Muscle of leg (tissue), 16 donors: ENCODE results near the gene HAPLN3. TPM values are rescaled to one million over a fixed set of nuclear protein-coding genes. Genes with fewer than 3 reads are reported as not detected.
"Not testable (repeated sequence)": the region's sequence is repeated elsewhere in the genome, so short reads cannot be mapped to it uniquely, and the experiment has no call there.

Source experiments
- DNase-seq: peaks from one replicate; pipeline ENCODE4 v3.0.0; 2013
- H3K27ac ChIP-seq: one replicate; pipeline ENCODE4 v1.5.1; 2013; ENCODE audit warnings: mild to moderate bottlenecking, low read length, control low read depth
- H3K27me3 ChIP-seq: one replicate; pipeline ENCODE4 v1.6.1; 2013; ENCODE audit warnings: low read length; ENCODE audit not compliant: control insufficient read depth, insufficient read depth
- H3K36me3 ChIP-seq: one replicate; pipeline ENCODE4 v1.6.1; 2013; ENCODE audit warnings: low read length; ENCODE audit not compliant: control insufficient read depth, insufficient read depth
- H3K4me1 ChIP-seq: one replicate; pipeline ENCODE4 v1.6.1; 2013; ENCODE audit warnings: low read length; ENCODE audit not compliant: control insufficient read depth, insufficient read depth
- H3K4me3 ChIP-seq: one replicate; pipeline ENCODE4 v1.5.1; 2013; ENCODE audit warnings: low read length, control low read depth
- H3K9me3 ChIP-seq: replicated peaks from 2 replicates; pipeline ENCODE4 v1.6.1; 2013; ENCODE audit warnings: low read depth, low read length; ENCODE audit not compliant: control insufficient read depth
- WGBS: methylation state at CpG from one replicate; pipeline ENCODE4 v1.1.5; 2013; ENCODE audit warnings: missing lambda C conversion rate; ENCODE audit not compliant: insufficient coverage; 5-methylcytosine and 5-hydroxymethylcytosine counted together
- long read RNA-seq, 11 donors: transcript quantifications; one replicate each; lab custom pipeline, GENCODE V29; 2026
- polyA plus RNA-seq, 8 donors: library from polyadenylated mRNA; unstranded; fragments of 120-200 nt; gene quantifications; one replicate each; pipeline versions ENCODE4 v1.2.1 to v1.2.3, GENCODE V29; 2013; ENCODE audit warnings: inconsistent platforms in 1 of 8, low replicate concordance in 1 of 8; ENCODE audit not compliant: insufficient read length in 8 of 8, insufficient read depth in 1 of 8
- total RNA-seq: library from RNA; stranded (reverse); fragments of 120-200 nt; gene quantifications from one replicate; pipeline ENCODE4 v1.2.4, GENCODE V29; 2013

The HAPLN3 gene
- total RNA-seq: 11.9 TPM
- polyA plus RNA-seq: 10 to 100 TPM in 4 of 8 donors, 1 to 10 TPM in 4; 6.2 to 23.5 (median 9.4) TPM
- long read RNA-seq, donor 1, partial matches to known transcripts: 0 of 1 reads
- long read RNA-seq, donor 1, other reads (novel, unspliced or antisense): 0 of 1 reads
- long read RNA-seq, donor 2: 0 reads
- long read RNA-seq, donor 3, partial matches to known transcripts: 0 of 1 reads
- long read RNA-seq, donor 3, other reads (novel, unspliced or antisense): 0 of 1 reads
- long read RNA-seq, donor 4: 0 reads
- long read RNA-seq, donor 5, transcript HAPLN3-201 (5 exons, 1,980 nt): major isoform, 5 of 5 reads
- long read RNA-seq, donor 5, partial matches to known transcripts: 0 of 5 reads
- long read RNA-seq, donor 5, other reads (novel, unspliced or antisense): 0 of 5 reads
- long read RNA-seq, donor 6: 0 reads
- long read RNA-seq, donor 7, partial matches to known transcripts: 0 of 2 reads
- long read RNA-seq, donor 7, other reads (novel, unspliced or antisense): 0 of 2 reads
- long read RNA-seq, donor 8, partial matches to known transcripts: 0 of 1 reads
- long read RNA-seq, donor 8, other reads (novel, unspliced or antisense): 0 of 1 reads
- long read RNA-seq, donor 9, partial matches to known transcripts: 0 of 1 reads
- long read RNA-seq, donor 9, other reads (novel, unspliced or antisense): 0 of 1 reads
- long read RNA-seq, donor 10, partial matches to known transcripts: 0 of 1 reads
- long read RNA-seq, donor 10, other reads (novel, unspliced or antisense): 0 of 1 reads
- long read RNA-seq, donor 11, partial matches to known transcripts: 0 of 2 reads
- long read RNA-seq, donor 11, other reads (novel, unspliced or antisense): 0 of 2 reads

DNA sequence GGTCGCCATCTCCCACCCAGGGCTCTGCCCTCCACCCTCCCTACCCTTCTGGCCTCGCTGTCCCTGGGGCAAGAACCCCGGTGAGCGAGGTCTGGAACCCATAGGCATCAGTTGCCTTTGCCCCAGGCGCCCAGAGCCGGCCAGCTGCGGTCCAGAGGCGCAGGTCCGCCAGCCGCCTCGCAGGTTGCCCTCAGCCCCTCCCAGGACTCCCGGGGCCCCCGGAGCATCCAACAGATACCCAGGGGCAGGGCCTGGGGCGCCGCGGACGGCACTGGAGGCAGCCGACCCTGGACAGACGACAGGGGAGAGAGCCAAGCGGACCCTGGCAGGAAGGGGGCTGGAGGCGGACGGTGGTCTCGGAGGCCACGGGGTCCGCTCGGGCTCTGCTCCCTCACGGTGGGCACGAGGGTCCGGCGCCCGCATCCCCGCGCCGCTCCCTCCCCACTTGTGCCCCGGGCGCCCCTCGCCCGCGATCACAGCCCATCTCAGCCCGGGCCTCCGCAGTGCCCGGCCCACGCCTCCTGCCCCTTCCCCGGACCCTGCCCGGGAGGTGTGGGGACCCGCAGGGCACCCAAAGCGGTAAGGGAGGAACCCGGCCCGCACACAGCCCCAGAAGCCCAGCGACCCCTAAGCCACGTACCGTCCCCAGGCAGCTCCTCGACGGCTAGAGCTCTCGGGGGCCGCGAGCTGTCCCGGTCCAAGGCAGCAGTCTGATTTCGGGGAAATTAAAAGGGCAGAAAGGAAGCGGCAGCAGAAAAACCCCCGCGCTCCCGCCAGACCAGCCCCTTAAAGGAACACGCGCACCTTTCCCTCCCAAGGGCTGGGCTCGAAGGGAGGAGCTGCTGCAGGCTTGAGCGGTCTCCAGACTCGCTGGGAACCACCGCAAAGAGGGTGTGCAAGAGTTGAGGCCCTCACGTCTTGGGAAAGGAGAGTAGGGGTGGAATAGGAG lies at the start of gene HAPLN3:
TSS of gene HAPLN3 (minus strand) at position 726 of the 949 bp plus-strand sequence. CDS start 8,246 bp downstream, outside the sequence.
- 1% methylated on average over 65 of the region's 70 CpGs for WGBS
- Histone ChIP-seq H3K9me3 (no peaks in the 10 kb centered on the region), H3K27ac (no peak within 1 kb of the TSS), H3K4me1 (peaks cover 48% of the 10 kb centered on the region), H3K4me3 (peak within 1 kb of the TSS; percentile 46), H3K36me3 (peaks cover 10% of the 10 kb centered on the region), H3K27me3 (peaks cover 29% of the 10 kb centered on the region)
- DNase-seq: peak; percentile 55

DNA sequence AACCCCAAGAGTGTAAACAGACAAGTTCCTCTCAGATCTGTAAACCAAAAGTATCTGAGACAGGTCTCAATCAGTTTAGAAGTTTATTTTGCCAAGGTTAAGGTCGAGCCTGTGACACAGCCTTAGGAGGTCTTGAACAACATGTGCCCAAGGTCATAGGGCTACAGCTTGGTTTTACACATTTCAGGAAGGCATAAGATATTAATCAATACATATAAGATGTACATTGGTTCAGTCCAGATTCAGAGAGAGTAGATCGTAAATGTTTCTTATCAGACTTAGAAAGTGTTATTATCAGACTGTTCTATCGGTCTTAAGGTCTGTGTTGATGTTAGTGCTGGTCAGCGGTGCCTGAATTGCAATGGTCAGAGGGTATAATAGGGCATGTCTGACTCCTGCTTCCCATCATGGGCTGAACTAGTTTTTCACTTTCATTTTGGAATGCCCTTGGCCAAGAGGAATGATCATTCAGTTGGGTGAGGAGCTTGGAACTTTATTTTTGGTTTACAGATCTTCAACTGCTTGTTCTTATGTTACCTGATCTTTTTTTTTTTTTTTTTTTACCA lies 44.8 kb upstream of the HAPLN3 start:
- no peaks in the 10 kb centered on the region for H3K4me1 ChIP-seq
- DNase-seq: no peak
- 80% methylated on average over 2 of the region's 4 CpGs for WGBS
- H3K27ac ChIP-seq: no peak overlapping the region
- H3K27me3 ChIP-seq: no peaks in the 10 kb centered on the region
- H3K36me3 ChIP-seq: no peaks in the 10 kb centered on the region
- no peak overlapping the region for H3K4me3 ChIP-seq
- no peaks in the 10 kb centered on the region for H3K9me3 ChIP-seq

DNA sequence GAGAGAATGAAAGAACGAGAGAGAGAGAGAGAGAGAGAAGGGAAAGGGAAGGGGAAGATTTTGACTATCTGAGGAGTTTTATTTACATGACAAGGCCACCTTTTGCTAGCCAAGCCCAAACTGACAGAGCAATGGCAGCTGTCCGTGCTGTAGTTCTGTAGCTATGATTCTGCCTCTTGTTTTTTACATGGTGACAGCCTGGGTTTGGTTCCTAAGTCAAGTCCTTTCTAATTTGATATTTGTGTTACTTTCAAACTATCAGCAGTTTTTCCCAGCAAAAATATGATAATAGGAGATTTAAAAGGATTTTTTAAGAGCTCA lies 44.1 kb upstream of the HAPLN3 start:
- no peaks in the 10 kb centered on the region for H3K4me1 ChIP-seq
- no peak overlapping the region for H3K4me3 ChIP-seq
- no peaks in the 10 kb centered on the region for H3K9me3 ChIP-seq
- no peaks in the 10 kb centered on the region for H3K27me3 ChIP-seq
- H3K36me3 ChIP-seq: no peaks in the 10 kb centered on the region
- no peak for DNase-seq
- 80% methylated on average over 1 of the region's 2 CpGs for WGBS
- no peak overlapping the region for H3K27ac ChIP-seq

DNA sequence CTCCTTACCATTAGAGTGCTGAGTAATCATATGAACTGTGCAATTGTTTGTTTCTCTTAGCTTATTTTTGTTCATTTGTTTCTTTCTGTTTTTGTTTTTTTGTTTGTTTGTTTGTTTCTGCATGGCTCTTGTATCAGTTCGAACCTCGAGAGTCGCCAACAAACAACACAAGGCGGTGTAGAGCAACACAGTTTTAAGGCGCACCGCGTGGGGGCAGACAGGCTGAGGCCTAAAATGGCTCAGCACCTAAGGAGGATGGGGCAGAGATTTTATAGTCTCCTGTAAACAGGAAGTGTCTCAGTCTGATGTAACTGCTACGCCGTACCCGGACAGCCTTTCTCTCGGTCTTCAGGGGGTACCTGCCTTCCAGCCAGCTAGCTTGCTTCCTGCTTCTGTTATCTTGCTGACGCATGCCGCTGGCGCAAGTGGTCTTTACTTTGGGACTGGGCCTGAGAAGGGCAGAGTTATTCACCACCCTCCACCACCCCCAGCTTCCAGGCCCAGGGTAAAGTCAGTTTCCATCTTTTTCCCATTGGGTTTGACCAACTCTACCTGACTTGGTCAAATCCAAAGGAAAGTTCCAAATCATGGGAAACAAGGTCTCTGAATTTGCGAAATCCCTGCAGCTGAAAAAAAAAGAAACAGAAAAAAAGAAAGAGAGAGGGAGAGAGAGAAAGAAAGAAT lies 43.6 kb upstream of the HAPLN3 start:
- Histone ChIP-seq H3K27ac (no peak overlapping the region), H3K27me3 (no peaks in the 10 kb centered on the region), H3K36me3 (no peaks in the 10 kb centered on the region), H3K4me1 (no peaks in the 10 kb centered on the region), H3K9me3 (no peaks in the 10 kb centered on the region), H3K4me3 (no peak overlapping the region)
- 90% methylated on average over 12 of the region's 15 CpGs for WGBS
- no peak for DNase-seq

DNA sequence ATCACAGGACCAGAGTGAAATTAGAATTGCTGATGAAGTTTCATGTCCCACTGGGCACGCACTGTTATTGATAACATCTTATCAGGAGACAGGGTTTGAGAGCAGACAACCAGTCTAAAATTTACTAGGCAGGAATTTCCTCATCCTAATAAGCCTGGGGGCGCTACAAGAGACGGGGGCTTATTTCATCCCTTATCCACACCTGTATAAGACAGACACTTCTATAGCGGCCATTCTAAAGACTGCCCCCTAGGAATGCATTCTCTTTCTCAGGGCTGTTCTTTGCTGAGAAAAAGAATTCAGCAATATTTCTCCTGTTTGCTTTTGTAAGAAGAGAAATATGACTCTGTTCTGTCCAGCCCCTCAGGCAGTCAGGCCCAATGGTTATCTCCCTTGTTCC lies 39.1 kb upstream of the HAPLN3 start:
- H3K36me3 ChIP-seq, DNase-seq, H3K27ac ChIP-seq, H3K4me3 ChIP-seq, H3K9me3 ChIP-seq, H3K4me1 ChIP-seq, H3K27me3 ChIP-seq: not testable (repeated sequence)
- WGBS: 100% methylated on average over 2 of the region's 4 CpGs

- no CpG with 5 or more reads among the region's 1 CpG for WGBS
- Histone ChIP-seq H3K9me3 (no peaks in the 10 kb centered on the region), H3K27ac (peak overlapping the region; percentile 9), H3K4me3 (no peak overlapping the region), H3K36me3 (no peaks in the 10 kb centered on the region), H3K4me1 (peaks cover 7% of the 10 kb centered on the region), H3K27me3 (no peaks in the 10 kb centered on the region)
- DNase-seq: peak; percentile 75
Observed at GRCh38 chr15:88932875-88933330, 37.6 kb upstream of the HAPLN3 start.

DNA sequence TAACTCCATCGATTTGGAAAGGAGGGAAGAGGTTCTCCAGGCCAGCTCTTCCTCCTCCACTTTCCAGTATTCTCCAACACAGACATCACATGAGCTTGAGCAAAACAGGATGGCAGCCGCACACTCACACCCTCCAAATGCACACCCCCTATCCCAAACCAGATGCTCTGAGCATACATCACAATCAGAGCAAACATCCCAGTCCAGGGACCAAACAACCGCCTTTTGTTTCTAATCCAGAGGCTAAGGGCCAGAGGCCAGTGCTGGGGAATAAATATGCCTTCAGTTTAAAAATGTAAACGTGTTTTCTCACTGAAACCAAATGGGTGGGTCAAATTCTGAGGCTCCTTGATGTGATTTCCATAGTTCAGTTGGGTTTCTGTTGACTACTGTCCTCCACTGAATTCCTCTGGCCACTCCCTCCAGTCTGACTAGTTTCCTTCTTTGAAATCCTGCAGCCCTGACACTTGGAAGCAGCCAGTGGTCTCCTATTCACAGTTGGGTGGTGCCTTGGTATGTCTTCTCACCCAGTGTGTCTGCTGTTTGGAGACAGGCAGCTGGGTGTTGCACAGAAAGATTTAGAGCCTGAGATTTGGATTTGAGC lies 37.0 kb upstream of the HAPLN3 start:
- peak; percentile 70 for DNase-seq
- WGBS: 40% methylated on average over 2 of the region's 4 CpGs
- Histone ChIP-seq H3K9me3 (no peaks in the 10 kb centered on the region), H3K4me3 (no peak overlapping the region), H3K27me3 (no peaks in the 10 kb centered on the region), H3K36me3 (no peaks in the 10 kb centered on the region), H3K4me1 (peaks cover 7% of the 10 kb centered on the region), H3K27ac (peak overlapping the region; percentile 32)

DNA sequence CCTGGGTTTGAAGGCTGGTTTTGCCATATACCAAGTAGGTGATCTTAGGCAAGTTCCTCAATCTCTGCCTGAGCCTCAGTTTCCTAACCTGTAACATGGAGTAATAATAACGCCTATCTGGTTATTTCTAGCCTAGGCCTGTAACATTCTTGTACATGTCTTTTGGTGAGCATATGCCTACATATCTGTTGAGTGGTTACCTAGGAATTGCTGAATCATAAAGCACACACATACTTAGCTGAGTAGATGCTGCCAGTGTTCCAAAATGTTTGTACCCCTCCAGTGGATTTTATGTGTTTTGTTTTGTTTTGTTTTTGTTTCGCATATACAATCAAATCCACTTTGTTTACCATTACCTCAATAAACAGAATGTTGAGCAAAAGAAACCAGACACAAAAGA lies 35.2 kb upstream of the HAPLN3 start:
- DNase-seq: no peak
- no CpG with 5 or more reads among the region's 2 CpGs for WGBS
- no peaks in the 10 kb centered on the region for H3K9me3 ChIP-seq
- H3K36me3 ChIP-seq: no peaks in the 10 kb centered on the region
- H3K4me3 ChIP-seq: no peak overlapping the region
- H3K27ac ChIP-seq: no peak overlapping the region
- no peaks in the 10 kb centered on the region for H3K27me3 ChIP-seq
- peaks cover 7% of the 10 kb centered on the region for H3K4me1 ChIP-seq
